DMS79 treated with DMSO at 0.1 percent for 48 hours (cell line): Measurements from ENCODE around the gene SLC25A41.
"Not testable (repeated sequence)": the region's sequence is repeated elsewhere in the genome, so short reads cannot be mapped to it uniquely, and the experiment has no call there.

Experiments
- DNase-seq: peaks from one replicate; lab custom pipeline; 2025; lab: John Stamatoyannopoulos, UW

SLC25A41 gene

DNA sequence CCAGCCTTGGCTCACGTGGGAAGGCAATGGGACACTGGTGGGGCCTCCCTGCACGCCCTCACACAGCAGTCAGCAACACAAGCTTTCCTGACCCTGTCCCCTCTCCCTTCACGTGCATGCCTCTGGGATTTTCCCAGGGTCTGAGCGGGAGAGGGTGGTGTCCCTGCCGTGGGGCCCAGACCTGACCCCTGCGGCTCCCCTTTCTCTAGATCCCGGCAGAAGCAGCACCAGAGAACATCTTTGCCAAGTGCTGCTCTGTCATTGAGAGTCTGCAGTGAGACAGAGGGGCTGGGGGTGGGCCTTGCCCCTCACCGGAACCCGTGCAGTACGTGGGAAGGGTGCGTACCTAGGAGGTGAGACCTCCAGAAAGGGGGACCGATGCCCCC, 21.5 kb downstream of the SLC25A41 start:
- no peak for DNase-seq

GRCh38 chr19:6409346-6409745, 24.2 kb downstream of the SLC25A41 start:
- no peak for DNase-seq

DNA sequence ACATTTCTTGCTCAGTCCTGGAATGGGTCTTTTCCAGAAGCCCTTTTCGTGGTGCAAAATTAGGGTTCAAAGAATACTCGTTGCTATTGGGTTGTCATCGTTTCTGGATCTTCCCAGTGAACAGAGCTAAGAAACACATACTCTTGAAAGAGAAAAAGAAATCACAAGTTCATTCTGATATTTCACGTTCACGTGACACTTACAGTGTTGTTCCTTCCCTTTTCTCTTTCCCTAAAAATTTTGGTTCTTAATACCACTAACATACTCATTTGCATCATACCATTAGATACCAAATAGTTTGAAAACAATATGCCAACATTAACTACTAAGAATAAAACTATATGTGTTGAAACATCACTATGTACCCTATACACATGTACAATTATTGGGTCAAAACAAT, 27.2 kb downstream of the SLC25A41 start:
- no peak for DNase-seq

GRCh38 chr19:6402837-6403608, 30.5 kb downstream of the SLC25A41 start:
- DNase-seq, result peak; percentile 35

DNA sequence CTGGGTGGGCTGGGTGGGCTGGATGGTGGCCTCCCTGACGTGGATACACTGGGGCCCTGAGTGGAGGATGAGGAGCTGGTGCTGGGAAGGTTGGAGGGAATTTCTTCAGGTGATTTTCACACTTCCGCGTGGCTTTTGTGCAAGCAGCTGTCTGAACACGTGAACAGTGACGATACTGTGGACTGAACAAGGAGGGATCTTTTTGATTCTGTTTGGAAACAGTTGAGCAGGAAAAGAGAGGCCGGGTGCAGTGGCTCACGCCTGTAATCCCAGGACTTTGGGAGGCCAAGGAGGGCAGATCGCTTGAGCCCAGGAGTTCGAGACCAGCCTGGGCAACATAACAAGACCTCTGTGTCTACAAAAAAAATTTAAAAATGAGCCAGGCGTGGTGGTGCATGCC, 31.5 kb downstream of the SLC25A41 start:
- no peak for DNase-seq

DNA sequence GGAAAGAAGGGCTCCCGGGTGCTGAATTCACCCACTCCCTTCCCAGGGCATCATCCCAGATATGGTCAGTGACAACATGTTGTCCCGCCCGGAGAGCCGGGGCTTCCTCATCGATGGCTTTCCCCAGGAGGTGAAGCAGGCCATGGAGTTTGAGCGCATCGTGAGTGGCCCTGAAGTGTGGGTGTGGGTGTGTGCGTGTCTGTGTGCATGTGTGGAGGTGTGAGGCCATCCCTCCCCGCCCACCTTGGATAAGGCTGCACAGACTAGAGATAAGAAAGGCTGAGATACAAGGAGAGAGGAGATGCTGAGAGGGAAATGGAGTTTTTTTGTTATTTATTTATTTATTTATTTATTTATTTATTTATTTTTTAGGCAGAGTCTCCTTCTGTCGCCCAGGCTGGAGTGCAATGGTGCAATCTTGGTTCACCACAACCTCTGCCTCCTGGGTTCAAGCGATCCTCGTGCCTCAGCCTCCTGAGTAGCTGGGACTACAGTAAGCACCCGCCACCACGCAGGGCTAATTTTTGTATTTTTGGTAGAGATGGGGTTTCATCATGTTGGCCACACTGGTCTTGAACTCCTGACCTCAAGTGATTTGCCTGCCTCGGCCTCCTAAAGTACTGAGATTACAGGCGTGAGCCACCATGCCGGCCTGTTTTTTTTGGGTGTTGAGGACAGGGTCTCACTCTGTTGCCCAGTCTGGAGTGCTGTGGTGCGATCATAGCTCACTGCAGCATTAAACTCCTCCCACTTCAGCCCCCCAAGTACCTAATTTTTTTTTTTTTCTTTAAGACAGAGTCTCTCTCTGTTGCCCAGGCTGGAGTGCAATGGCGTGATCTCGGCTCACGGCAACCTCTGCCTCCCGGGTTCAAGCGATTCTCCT, 33.3 kb downstream of the SLC25A41 start:
- not testable (repeated sequence) for DNase-seq

DNA sequence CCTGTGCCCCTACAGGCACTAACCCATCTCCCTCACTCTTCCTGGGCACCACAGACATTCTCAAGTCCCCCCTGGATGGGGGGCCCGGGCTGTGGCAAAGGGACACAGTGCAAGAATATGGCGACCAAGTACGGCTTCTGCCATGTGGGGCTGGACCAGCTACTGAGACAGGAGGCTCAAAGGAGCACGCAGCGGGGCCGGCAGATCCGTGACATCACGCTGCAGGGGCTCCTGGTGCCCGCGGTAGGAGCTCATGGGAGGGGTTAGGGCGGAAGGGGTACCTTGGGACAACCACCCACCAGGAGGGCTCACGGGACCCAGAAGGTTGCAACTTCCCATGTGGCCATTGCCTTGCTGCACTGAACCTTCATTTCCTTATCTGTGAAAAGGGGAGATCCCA, 37.3 kb downstream of the SLC25A41 start:
- no peak for DNase-seq

DNA sequence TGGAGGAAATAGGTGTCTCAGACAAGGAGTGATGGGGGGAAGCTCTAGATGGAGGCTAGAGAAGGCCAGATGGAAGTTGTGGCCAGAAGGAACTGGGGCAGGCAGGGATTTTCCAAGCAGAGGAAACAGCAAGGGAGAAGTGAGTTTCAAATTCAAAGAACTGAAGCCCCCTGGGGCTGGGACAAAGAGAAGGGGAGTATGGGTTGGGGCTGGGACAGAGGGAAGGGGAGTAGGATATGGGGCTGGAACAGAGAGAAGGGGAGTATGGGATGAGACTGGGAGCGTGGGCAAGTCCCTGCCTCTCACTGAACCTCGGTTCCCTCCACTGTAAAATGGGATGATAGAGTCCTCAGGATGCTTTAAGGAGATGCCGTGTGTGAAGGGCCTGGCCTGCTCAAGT, 38.7 kb downstream of the SLC25A41 start:
- no peak for DNase-seq

GRCh38 chr19:6393983-6394412, 39.6 kb downstream of the SLC25A41 start:
- no peak for DNase-seq

- DNase-seq, result peak; percentile 93
Observed at GRCh38 chr19:6393074-6393982, 40.2 kb downstream of the SLC25A41 start, which contains the start of gene GTF2F1. TSS of gene GTF2F1 (minus strand) at chr19:6393164. CDS start at chr19:6392995, 169 bp downstream.

DNA sequence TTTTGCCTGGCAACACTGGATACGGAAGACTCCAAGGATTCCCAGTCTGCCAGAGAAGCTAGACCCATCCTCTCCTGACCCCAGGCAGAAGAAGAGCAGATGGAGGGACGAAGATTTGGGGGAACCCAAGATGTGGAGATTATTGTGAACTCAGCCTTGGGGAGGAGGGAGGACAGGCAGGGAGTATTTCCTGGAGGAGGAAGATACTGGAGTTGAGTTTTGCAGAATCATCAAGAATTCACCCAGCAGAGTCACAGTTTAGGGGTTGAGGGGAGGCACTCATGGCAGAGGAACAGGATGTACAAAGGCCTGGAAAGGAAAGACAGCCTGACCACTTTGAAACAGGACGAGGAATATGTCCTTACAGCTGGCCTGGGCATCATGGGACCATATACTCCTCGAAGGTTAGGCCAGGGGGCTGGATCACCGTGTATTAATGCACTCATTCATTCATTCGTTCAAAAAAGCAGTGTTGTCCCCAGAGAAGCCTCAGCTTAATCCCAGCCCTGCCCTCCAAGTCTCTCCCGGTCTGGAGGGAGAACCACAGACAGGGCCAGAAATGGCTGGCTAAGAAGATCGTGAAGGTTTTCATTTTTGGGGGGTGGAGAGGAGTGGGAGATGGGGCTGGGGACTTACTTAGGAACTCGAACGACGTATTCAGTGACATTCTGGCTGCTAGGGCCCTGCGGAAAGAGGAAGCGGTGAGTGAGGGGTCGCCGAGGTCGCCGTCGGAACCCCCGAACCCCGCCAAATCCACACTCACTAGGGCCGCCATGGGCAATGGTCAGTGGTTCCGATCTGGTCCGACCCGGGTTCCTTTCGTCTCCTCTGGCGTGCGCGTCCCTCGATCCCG, 41.1 kb downstream of the SLC25A41 start:
- no peak for DNase-seq

- DNase-seq, result no peak
Observed at GRCh38 chr19:6387372-6387771, 46.2 kb downstream of the SLC25A41 start.

DNA sequence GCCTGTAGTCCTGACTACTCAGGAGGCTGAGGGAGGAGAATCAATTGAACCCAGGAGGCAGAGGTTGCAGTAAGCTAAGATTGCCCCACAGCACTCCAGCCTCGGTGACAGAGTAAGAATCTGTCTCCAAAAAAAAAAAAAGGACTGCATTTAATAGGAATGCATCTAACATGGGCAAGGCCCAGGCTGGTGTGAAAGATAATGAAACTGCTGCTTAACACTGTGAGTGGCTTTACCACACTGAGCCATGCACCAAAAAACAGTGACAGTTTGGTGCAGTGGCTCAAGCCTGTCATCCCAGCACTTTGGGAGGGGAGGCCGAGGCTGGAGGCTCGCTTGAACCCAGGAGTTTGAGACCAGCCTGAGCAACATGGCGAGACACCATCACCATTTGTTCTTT, 49.2 kb downstream of the SLC25A41 start:
- DNase-seq, result no peak

GRCh38 chr19:6383188-6383587, 50.4 kb downstream of the SLC25A41 start:
- no peak for DNase-seq

GRCh38 chr19:6381030-6381750, 52.4 kb downstream of the SLC25A41 start:
- DNase-seq, result no peak

GRCh38 chr19:6379744-6380143, 53.8 kb downstream of the SLC25A41 start:
- no peak for DNase-seq

- DNase-seq, result no peak
Observed at GRCh38 chr19:6378486-6378885, 55.1 kb downstream of the SLC25A41 start.

GRCh38 chr19:6378041-6378440, 55.5 kb downstream of the SLC25A41 start:
- no peak for DNase-seq

- no peak for DNase-seq
Observed at GRCh38 chr19:6376512-6377190, 56.9 kb downstream of the SLC25A41 start.
